Measurements from ENCODE around the gene CNPY1.

The CNPY1 gene

GRCh38 chr7:155453296-155454182, 92.8 kb downstream of the CNPY1 start:
- no peak for DNase-seq (ENCODE audit: low spot score)

GRCh38 chr7:155452505-155453295, 93.7 kb downstream of the CNPY1 start:
- DNase-seq (ENCODE audit: low spot score): no peak

GRCh38 chr7:155451840-155452239, 94.5 kb downstream of the CNPY1 start:
- DNase-seq (ENCODE audit: low spot score): no peak
